Osteoblast (primary cell): ENCODE results near the gene SAMM50. TPM values are rescaled to one million over a fixed set of nuclear protein-coding genes. Genes with fewer than 3 reads are reported as not detected.
A peak's percentile ranks its signal among the peaks of the same experiment; 100 is the strongest.

Experiments used
- DNase-seq: peaks from one replicate; pipeline ENCODE4 v3.0.0; 2011; ENCODE audit warnings: low spot score, mixed read lengths; ENCODE audit not compliant: insufficient read length; ENCODE audit errors: missing footprints
- H2AFZ ChIP-seq: 2 replicates; pipeline ENCODE4 v1.6.0; 2011; ENCODE audit warnings: mild to moderate bottlenecking, low read length
- H3K27ac ChIP-seq: 2 replicates; pipeline ENCODE4 v1.5.1; 2011; ENCODE audit warnings: mild to moderate bottlenecking, low read depth, low read length, moderate library complexity
- H3K27me3 ChIP-seq: 2 replicates; pipeline ENCODE4 v1.6.0; 2012; ENCODE audit warnings: mild to moderate bottlenecking, control low read depth, inconsistent platforms, low read length, moderate library complexity; ENCODE audit not compliant: insufficient read depth
- H3K36me3 ChIP-seq: 2 replicates; pipeline ENCODE4 v1.5.1; 2011; ENCODE audit warnings: mild to moderate bottlenecking, low read length, control low read depth, moderate library complexity; ENCODE audit not compliant: insufficient read depth
- H3K4me1 ChIP-seq: 2 replicates; pipeline ENCODE4 v1.5.1; 2011; ENCODE audit warnings: mild to moderate bottlenecking, low read length, control low read depth, moderate library complexity; ENCODE audit not compliant: insufficient read depth
- H3K4me2 ChIP-seq: 2 replicates; pipeline ENCODE4 v1.6.0; 2011; ENCODE audit warnings: mild to moderate bottlenecking, low read length; ENCODE audit not compliant: insufficient read depth
- H3K4me3 ChIP-seq: fragments of 200-600 bp; sonication (generic); 3 replicates; pipeline ENCODE4 v1.5.1; 2012; ENCODE audit warnings: mild to moderate bottlenecking, low read length, inconsistent platforms; ENCODE audit not compliant: insufficient read depth
- H3K79me2 ChIP-seq: 2 replicates; pipeline ENCODE4 v1.6.0; 2012; ENCODE audit warnings: mild to moderate bottlenecking, low read length, control low read depth, inconsistent platforms; ENCODE audit not compliant: insufficient read depth
- H3K9me3 ChIP-seq: 2 replicates; pipeline ENCODE4 v1.5.1; 2011; ENCODE audit warnings: low read depth, low read length, control low read depth
- H4K20me1 ChIP-seq: 2 replicates; pipeline ENCODE4 v1.6.0; 2012; ENCODE audit warnings: mild to moderate bottlenecking, low read length, control low read depth; ENCODE audit not compliant: insufficient read depth
- total RNA-seq: library from RNA; depleted of rRNA; stranded (reverse); fragments of >200 nt; gene quantifications from 2 replicates; pipeline ENCODE4 v1.2.3, GENCODE V29; 2012
- TF ChIP-seq, protein P1 (sequence below): IDR thresholded peaks from 2 replicates; pipeline ENCODE4 v1.5.1; 2011; ENCODE audit warnings: mild to moderate bottlenecking, low read depth, low read length, moderate library complexity; ENCODE audit errors: extremely low read depth

The SAMM50 gene
- total RNA-seq, 1 donor = 36.6 TPM

DNA sequence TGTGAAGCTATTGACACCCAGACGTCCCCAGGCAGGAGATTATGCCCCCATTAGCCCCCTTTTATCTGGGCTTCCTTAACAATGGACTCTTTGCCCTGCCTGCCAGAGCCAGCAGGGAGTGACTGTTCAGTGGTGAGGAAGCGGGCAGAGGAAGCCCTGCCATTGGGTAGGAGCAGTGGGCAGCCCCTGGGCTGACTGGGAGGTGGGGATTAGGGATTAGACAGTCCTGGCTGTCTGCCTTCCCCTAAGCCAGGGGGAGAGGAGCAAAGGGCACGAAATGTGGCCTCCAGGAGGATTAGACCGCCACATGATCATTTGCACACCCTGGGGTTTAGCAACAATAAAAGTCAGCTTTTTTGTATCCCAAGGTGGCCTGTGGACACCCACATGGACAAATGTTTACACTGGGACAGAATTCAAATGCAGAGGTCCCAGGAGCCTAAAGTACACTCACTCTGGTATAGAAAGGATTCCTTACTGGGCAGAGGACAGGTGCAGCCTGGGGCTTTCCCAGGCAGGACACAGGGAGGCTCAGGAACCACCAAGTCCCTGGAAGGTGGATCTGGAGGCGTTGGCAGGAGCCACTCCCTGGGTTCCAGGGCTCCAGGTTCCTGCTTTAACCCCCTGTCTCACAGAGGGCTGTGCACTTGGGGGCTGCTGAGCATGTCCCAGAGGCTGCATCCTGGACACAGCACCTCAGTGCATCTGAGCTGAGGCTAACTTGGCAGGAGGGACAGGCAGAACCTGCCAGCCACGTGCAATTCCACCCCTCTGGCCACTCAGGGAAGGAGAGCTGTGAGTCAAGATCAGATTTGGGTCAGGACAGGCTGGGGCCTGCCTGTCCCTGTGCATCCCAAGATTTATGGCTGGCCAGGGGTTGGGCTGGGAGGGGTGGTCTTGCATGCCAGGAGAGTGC is 29.6 kb upstream of the SAMM50 start:
- H3K4me2 ChIP-seq = peak overlapping the region; percentile 61
- H4K20me1 ChIP-seq = peaks cover 15% of the 10 kb centered on the region
- no peaks in the 10 kb centered on the region for H3K27me3 ChIP-seq
- H3K4me3 ChIP-seq = peak overlapping the region; percentile 84
- peaks cover 15% of the 10 kb centered on the region for H3K79me2 ChIP-seq
- H3K4me1 ChIP-seq = peaks cover 22% of the 10 kb centered on the region
- TF ChIP-seq, protein P1, sequence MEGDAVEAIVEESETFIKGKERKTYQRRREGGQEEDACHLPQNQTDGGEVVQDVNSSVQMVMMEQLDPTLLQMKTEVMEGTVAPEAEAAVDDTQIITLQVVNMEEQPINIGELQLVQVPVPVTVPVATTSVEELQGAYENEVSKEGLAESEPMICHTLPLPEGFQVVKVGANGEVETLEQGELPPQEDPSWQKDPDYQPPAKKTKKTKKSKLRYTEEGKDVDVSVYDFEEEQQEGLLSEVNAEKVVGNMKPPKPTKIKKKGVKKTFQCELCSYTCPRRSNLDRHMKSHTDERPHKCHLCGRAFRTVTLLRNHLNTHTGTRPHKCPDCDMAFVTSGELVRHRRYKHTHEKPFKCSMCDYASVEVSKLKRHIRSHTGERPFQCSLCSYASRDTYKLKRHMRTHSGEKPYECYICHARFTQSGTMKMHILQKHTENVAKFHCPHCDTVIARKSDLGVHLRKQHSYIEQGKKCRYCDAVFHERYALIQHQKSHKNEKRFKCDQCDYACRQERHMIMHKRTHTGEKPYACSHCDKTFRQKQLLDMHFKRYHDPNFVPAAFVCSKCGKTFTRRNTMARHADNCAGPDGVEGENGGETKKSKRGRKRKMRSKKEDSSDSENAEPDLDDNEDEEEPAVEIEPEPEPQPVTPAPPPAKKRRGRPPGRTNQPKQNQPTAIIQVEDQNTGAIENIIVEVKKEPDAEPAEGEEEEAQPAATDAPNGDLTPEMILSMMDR = no peak
- H3K9me3 ChIP-seq = no peaks in the 10 kb centered on the region
- peak; percentile 86 for DNase-seq
- peaks cover 17% of the 10 kb centered on the region for H3K36me3 ChIP-seq
- no peak overlapping the region for H3K27ac ChIP-seq
- H2AFZ ChIP-seq = peak overlapping the region; percentile 22

DNA sequence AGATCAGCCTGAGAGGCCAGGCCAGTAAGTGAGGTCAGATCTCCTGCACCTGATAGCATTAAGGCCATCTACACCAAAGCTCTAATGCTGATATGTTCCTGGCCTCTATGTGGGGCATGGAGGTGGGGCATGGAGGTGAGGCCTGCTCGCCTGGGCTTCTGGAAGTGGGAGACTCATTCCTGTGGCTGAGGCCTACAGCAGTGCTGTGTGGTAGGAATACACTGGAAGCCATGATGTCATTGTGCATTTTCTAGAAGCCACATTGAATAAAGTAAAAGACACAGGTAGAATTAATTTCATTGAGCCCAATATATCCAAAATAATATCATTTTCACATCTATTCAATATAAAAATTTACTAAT is 28.9 kb upstream of the SAMM50 start:
- TF ChIP-seq, protein P1 = no peak
- peaks cover 15% of the 10 kb centered on the region for H3K79me2 ChIP-seq
- H2AFZ ChIP-seq = no peak overlapping the region
- peaks cover 15% of the 10 kb centered on the region for H3K4me1 ChIP-seq
- H4K20me1 ChIP-seq = peaks cover 15% of the 10 kb centered on the region
- no peak overlapping the region for H3K4me3 ChIP-seq
- no peak for DNase-seq
- H3K36me3 ChIP-seq = peaks cover 18% of the 10 kb centered on the region
- no peaks in the 10 kb centered on the region for H3K27me3 ChIP-seq
- no peak overlapping the region for H3K4me2 ChIP-seq
- no peak overlapping the region for H3K27ac ChIP-seq
- H3K9me3 ChIP-seq = no peaks in the 10 kb centered on the region

DNA sequence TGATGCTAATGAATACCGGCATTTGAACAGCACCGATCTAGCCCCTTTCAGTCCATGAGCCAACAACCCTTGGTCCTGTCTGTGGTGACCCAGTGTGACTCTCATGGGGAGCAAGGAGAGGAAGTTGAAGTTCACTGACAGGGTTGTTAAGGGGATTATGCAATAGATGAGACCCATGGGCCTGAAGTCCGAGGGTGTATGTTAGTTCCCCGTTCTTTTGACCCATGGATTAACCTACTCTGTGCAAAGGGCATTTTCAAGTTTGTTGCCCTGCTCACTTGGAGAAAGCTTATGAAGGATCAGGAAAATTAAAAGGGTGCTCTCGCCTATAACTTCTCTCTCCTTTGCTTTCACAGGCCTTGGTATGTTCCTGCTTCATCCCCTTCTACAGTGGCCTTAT is 26.8 kb upstream of the SAMM50 start:
- TF ChIP-seq, protein P1 = no peak
- Histone ChIP-seq H3K79me2 (peaks cover 15% of the 10 kb centered on the region), H3K27ac (no peak overlapping the region), H4K20me1 (peaks cover 20% of the 10 kb centered on the region), H3K27me3 (no peaks in the 10 kb centered on the region), H3K4me2 (no peak overlapping the region), H2AFZ (no peak overlapping the region), H3K4me3 (no peak overlapping the region), H3K36me3 (peaks cover 28% of the 10 kb centered on the region), H3K9me3 (no peaks in the 10 kb centered on the region), H3K4me1 (no peaks in the 10 kb centered on the region)
- DNase-seq = peak; percentile 34

DNA sequence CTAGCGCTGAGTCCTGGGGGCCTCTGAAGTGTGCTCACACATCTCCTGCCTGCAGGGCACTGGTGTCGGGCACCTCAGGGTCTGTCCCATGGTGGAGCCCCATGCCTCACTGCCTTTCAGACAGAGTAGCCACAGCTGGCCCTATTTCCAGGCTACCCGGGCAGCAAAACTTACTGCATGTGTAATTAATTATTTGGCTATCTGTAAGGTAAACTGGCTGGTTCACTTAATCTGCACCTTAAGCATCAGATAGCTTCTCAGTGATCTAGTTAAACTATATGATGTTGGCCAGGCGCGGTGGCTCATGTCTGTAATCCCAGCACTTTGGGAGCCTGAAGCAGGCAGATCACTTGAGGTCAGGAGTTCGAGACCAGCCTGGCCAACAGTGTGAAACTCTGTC is 26.3 kb upstream of the SAMM50 start:
- H3K27me3 ChIP-seq = no peaks in the 10 kb centered on the region
- H4K20me1 ChIP-seq = peaks cover 20% of the 10 kb centered on the region
- H3K9me3 ChIP-seq = no peaks in the 10 kb centered on the region
- no peak overlapping the region for H3K4me2 ChIP-seq
- no peak overlapping the region for H2AFZ ChIP-seq
- no peak overlapping the region for H3K4me3 ChIP-seq
- H3K27ac ChIP-seq = no peak overlapping the region
- H3K36me3 ChIP-seq = peaks cover 28% of the 10 kb centered on the region
- no peaks in the 10 kb centered on the region for H3K4me1 ChIP-seq
- H3K79me2 ChIP-seq = peaks cover 13% of the 10 kb centered on the region
- no peak for DNase-seq
- TF ChIP-seq, protein P1 = no peak
